H1 (cell line): ENCODE results near the gene PLEKHS1. TPM values are rescaled to one million over a fixed set of nuclear protein-coding genes. Genes with fewer than 3 reads are reported as not detected.

Experiments
- CTCF ChIA-PET: fragments of 300-600 bp; sonication (Branson Sonifier 250); formaldehyde crosslinking; loops from one replicate; lab custom pipeline; 2021; ENCODE audit not compliant: partially characterized antibody; lab: Charles Lee
- POLR2A ChIA-PET: fragments of 300-600 bp; sonication (Branson Sonifier 250); formaldehyde crosslinking; loops from one replicate; lab custom pipeline; 2021; ENCODE audit warnings: inconsistent platforms; ENCODE audit not compliant: partially characterized antibody; lab: Charles Lee
- DNase-seq, 2 experiments: peaks; one replicate each; pipeline versions ENCODE4 v3.0.0 to v3.0.0-alpha.2; 2010 to 2022; ENCODE audit warnings: low spot score in 2 of 2, low read depth in 1 of 2, mixed read lengths in 1 of 2
- FAIRE-seq: peaks from 2 replicates; lab custom pipeline; 2011; peaks lifted over from hg19 to GRCh38; lab: Jason Lieb, UNC
- H2AFZ ChIP-seq: 2 replicates; pipeline ENCODE4 v1.8.1; 2012; ENCODE audit warnings: low read length, inconsistent platforms
- H2AK5ac ChIP-seq: 2 replicates; pipeline ENCODE4 v1.6.1; 2013; ENCODE audit warnings: low read depth, low read length
- H2BK120ac ChIP-seq: replicated peaks from 2 replicates; pipeline ENCODE3; 2013; ENCODE audit warnings: low read depth, low read length, inconsistent platforms
- H2BK12ac ChIP-seq: 2 replicates; pipeline ENCODE4 v1.6.1; 2013; ENCODE audit warnings: low read depth, low read length
- H2BK15ac ChIP-seq: 2 replicates; pipeline ENCODE4 v1.6.1; 2013; ENCODE audit warnings: low read length
- H2BK20ac ChIP-seq: 2 replicates; pipeline ENCODE4 v1.6.1; 2013; ENCODE audit warnings: low read length
- H2BK5ac ChIP-seq: 2 replicates; pipeline ENCODE4 v1.6.1; 2013; ENCODE audit warnings: low read depth, low read length
- H3K14ac ChIP-seq: 2 replicates; pipeline ENCODE4 v1.6.1; 2013; ENCODE audit warnings: inconsistent platforms; ENCODE audit not compliant: insufficient read length
- H3K18ac ChIP-seq: 2 replicates; pipeline ENCODE4 v1.6.1; 2013; ENCODE audit warnings: low read length; ENCODE audit errors: extremely low read depth
- H3K23ac ChIP-seq: 2 replicates; pipeline ENCODE4 v1.6.1; 2013; ENCODE audit warnings: inconsistent platforms; ENCODE audit not compliant: insufficient read length
- H3K23me2 ChIP-seq: 2 replicates; pipeline ENCODE4 v1.6.1; 2013; ENCODE audit warnings: low read depth, low read length
- H3K27ac ChIP-seq: 2 replicates; pipeline ENCODE4 v1.6.1; 2011; ENCODE audit warnings: low read depth, low read length, inconsistent platforms
- H3K27me3 ChIP-seq, 4 experiments: replicated peaks in 1 of 4; 1 replicate in 1 of 4; 2 replicates in 3 of 4; pipeline versions ENCODE4 v1.6.1 to v1.8.1; 2011 to 2013; ENCODE audit warnings: low read length in 3 of 4, mild to moderate bottlenecking in 3 of 4, inconsistent platforms in 2 of 4, mixed read lengths in 2 of 4, moderate library complexity in 1 of 4; ENCODE audit not compliant: control insufficient read depth in 3 of 4, insufficient read depth in 3 of 4; ENCODE audit errors: extremely low read depth in 1 of 4
- H3K36me3 ChIP-seq, 4 experiments: 2 replicates each; pipeline versions ENCODE4 v1.6.1 to v1.8.1; 2011 to 2013; ENCODE audit warnings: mild to moderate bottlenecking in 4 of 4, low read length in 3 of 4, moderate library complexity in 2 of 4, control low read depth in 1 of 4, inconsistent platforms in 1 of 4; ENCODE audit not compliant: insufficient read depth in 4 of 4, control insufficient read depth in 2 of 4
- H3K4ac ChIP-seq: replicated peaks from 2 replicates; pipeline ENCODE3; 2013; ENCODE audit warnings: low read length, low read depth, mixed read lengths, inconsistent platforms; ENCODE audit not compliant: insufficient read length
- H3K4me1 ChIP-seq, 4 experiments: replicated peaks in 1 of 4; 1 replicate in 1 of 4; 2 replicates in 3 of 4; pipeline versions ENCODE4 v1.6.1 to v1.8.1; 2011 to 2013; ENCODE audit warnings: low read length in 3 of 4, inconsistent platforms in 2 of 4, mixed read lengths in 1 of 4; ENCODE audit not compliant: insufficient read depth in 4 of 4, control insufficient read depth in 3 of 4
- H3K4me2 ChIP-seq, 2 experiments: 2 replicates each; pipeline versions ENCODE4 v1.6.1 to v1.8.1; 2011 to 2013; ENCODE audit warnings: low read depth in 2 of 2, low read length in 2 of 2, control low read depth in 1 of 2, inconsistent platforms in 1 of 2, mild to moderate bottlenecking in 1 of 2; ENCODE audit not compliant: insufficient read depth in 1 of 2
- H3K4me3 ChIP-seq, 4 experiments: fragments of 200-600, 300-600 bp in 1 of 4; sonication (generic), shearing (Covaris generic), sonication (Bioruptor Twin) in 1 of 4; 2 replicates each; pipeline versions ENCODE4 v1.5.1 to v1.8.1; 2011 to 2016; ENCODE audit warnings: low read length in 4 of 4, low read depth in 3 of 4, control low read depth in 2 of 4, inconsistent platforms in 2 of 4, mild to moderate bottlenecking in 2 of 4, mixed read lengths in 1 of 4, moderate library complexity in 1 of 4; ENCODE audit not compliant: insufficient read depth in 2 of 4; ENCODE audit errors: extremely low read depth in 1 of 4
- H3K56ac ChIP-seq: replicated peaks from 2 replicates; pipeline ENCODE3; 2013; ENCODE audit warnings: low read depth, mild to moderate bottlenecking, mixed read lengths, low read length, inconsistent platforms; ENCODE audit not compliant: insufficient read length
- H3K79me1 ChIP-seq: 2 replicates; pipeline ENCODE4 v1.6.1; 2013; ENCODE audit warnings: low read depth, low read length, control low read depth
- H3K79me2 ChIP-seq, 2 experiments: 2 replicates each; pipeline versions ENCODE4 v1.6.1 to v1.8.1; 2012 to 2013; ENCODE audit warnings: low read length in 2 of 2, mild to moderate bottlenecking in 2 of 2, inconsistent platforms in 1 of 2; ENCODE audit not compliant: insufficient read depth in 2 of 2, control insufficient read depth in 1 of 2
- H3K9ac ChIP-seq, 4 experiments: replicated peaks in 1 of 4; 1 replicate in 1 of 4; 2 replicates in 3 of 4; pipeline versions ENCODE4 v1.6.1 to v1.8.1; 2011 to 2013; ENCODE audit warnings: low read depth in 3 of 4, low read length in 3 of 4, control low read depth in 2 of 4, mild to moderate bottlenecking in 2 of 4, moderate library complexity in 2 of 4, inconsistent platforms in 1 of 4; ENCODE audit errors: extremely low read depth in 1 of 4
- H3K9me3 ChIP-seq, 2 experiments: 2 replicates each; pipeline versions ENCODE4 v1.6.1 to v1.8.1; 2012 to 2013; ENCODE audit warnings: mild to moderate bottlenecking in 2 of 2, moderate library complexity in 2 of 2, control low read depth in 1 of 2, inconsistent platforms in 1 of 2, low read depth in 1 of 2, low read length in 1 of 2, mixed read lengths in 1 of 2; ENCODE audit not compliant: insufficient read depth in 2 of 2
- H4K20me1 ChIP-seq, 2 experiments: replicated peaks in 1 of 2; 2 replicates each; pipeline versions ENCODE3 to v1.8.1; 2011 to 2013; ENCODE audit warnings: inconsistent platforms in 2 of 2, low read length in 2 of 2, mild to moderate bottlenecking in 1 of 2; ENCODE audit not compliant: insufficient read depth in 2 of 2, control insufficient read depth in 1 of 2
- H4K5ac ChIP-seq: 2 replicates; pipeline ENCODE4 v1.6.1; 2013; ENCODE audit warnings: low read length, low read depth, mixed read lengths, inconsistent platforms; ENCODE audit not compliant: insufficient read length
- H4K8ac ChIP-seq: 2 replicates; pipeline ENCODE4 v1.8.0; 2013; ENCODE audit warnings: mild to moderate bottlenecking, moderate library complexity, low read length, inconsistent platforms; ENCODE audit not compliant: insufficient read depth; ENCODE audit errors: extremely low read depth
- H4K91ac ChIP-seq: replicated peaks from 2 replicates; pipeline ENCODE3; 2013; ENCODE audit warnings: low read length, mixed read lengths, inconsistent platforms; ENCODE audit not compliant: insufficient read length
- ASH2L ChIP-seq: fragments of 200-600, 300-600 bp; sonication (generic); IDR thresholded peaks from one replicate; pipeline ENCODE4 v1.7.1; 2017; ENCODE audit warnings: low read length
- BRCA1 ChIP-seq: IDR thresholded peaks from 2 replicates; pipeline ENCODE4 v1.6.1; 2012; ENCODE audit warnings: low read depth, low read length, improper control_type of control experiment
- CBX8 ChIP-seq: fragments of 300-800, 300-1000 bp; sonication (generic); IDR thresholded peaks from 2 replicates; pipeline ENCODE4 v1.7.1; 2016; ENCODE audit warnings: low read depth, low read length, borderline replicate concordance
- CEBPB ChIP-seq: IDR thresholded peaks from 2 replicates; pipeline ENCODE4 v1.6.1; 2012; ENCODE audit warnings: low read depth, low read length
- CTBP2 ChIP-seq: IDR thresholded peaks from 2 replicates; pipeline ENCODE4 v1.7.0; 2011; ENCODE audit warnings: borderline replicate concordance, mild to moderate bottlenecking, moderate library complexity, mixed read lengths, low read length; ENCODE audit not compliant: insufficient read depth, insufficient read length
- EGR1 ChIP-seq: IDR thresholded peaks from 2 replicates; pipeline ENCODE4 v1.6.1; 2011; ENCODE audit warnings: low read depth, low read length, borderline replicate concordance
- HDAC6 ChIP-seq: IDR thresholded peaks from one replicate; pipeline ENCODE4 v1.7.1; 2012; ENCODE audit warnings: low read depth, mild to moderate bottlenecking, inconsistent platforms, low read length, moderate library complexity
- JUN ChIP-seq: IDR thresholded peaks from 2 replicates; pipeline ENCODE4 v1.6.1; 2011; ENCODE audit warnings: low read depth, mild to moderate bottlenecking, improper control_type of control experiment, low read length
- KDM4A ChIP-seq: IDR thresholded peaks from one replicate; pipeline ENCODE4 v1.7.1; 2012; ENCODE audit warnings: low read depth, mild to moderate bottlenecking, moderate library complexity, low read length, inconsistent platforms; ENCODE audit not compliant: severe bottlenecking
- MAFK ChIP-seq: IDR thresholded peaks from 2 replicates; pipeline ENCODE4 v1.6.1; 2012; ENCODE audit warnings: low read depth, mild to moderate bottlenecking, improper control_type of control experiment, low read length
- NANOG ChIP-seq: IDR thresholded peaks from 2 replicates; pipeline ENCODE4 v1.6.1; 2011; ENCODE audit warnings: low read length, low read depth, mild to moderate bottlenecking, inconsistent platforms; ENCODE audit not compliant: insufficient read depth, poor library complexity, severe bottlenecking
- POLR2AphosphoS5 ChIP-seq: IDR thresholded peaks from 2 replicates; pipeline ENCODE4 v1.6.1; 2011; ENCODE audit warnings: low read depth, low read length
- SAP30 ChIP-seq: fragments of 300-600 bp; sonication (generic); IDR thresholded peaks from 2 replicates; pipeline ENCODE4 v1.7.1; 2012; ENCODE audit warnings: low read length, moderate library complexity, mild to moderate bottlenecking, inconsistent platforms; ENCODE audit not compliant: insufficient read depth, insufficient replicate concordance
- WGBS, 2 experiments: shearing (Covaris generic) in 1 of 2; methylation state at CpG; one replicate each; pipeline versions ENCODE4 v1.1.6 to v1.1.7; 2013 to 2015; ENCODE audit warnings: low lambda C conversion rate in 2 of 2, mixed read lengths in 2 of 2, inconsistent platforms in 1 of 2, low coverage in 1 of 2, missing lambda C conversion rate in 1 of 2; ENCODE audit not compliant: insufficient replicate concordance in 2 of 2, insufficient coverage in 1 of 2, insufficient read length in 1 of 2; ENCODE audit errors: extremely low coverage in 1 of 2, missing lambda C conversion rate in 1 of 2; 5-methylcytosine and 5-hydroxymethylcytosine counted together
- polyA plus RNA-seq, 7 experiments: library from polyadenylated mRNA; depleted of rRNA in 3 of 7; stranded (reverse) in 5 of 7; unstranded in 2 of 7; fragments of >200 nt in 5 of 7; fragments of 200-250 nt in 2 of 7; gene quantifications; 1 replicate in 5 of 7; 2 replicates in 1 of 7; 4 replicates in 1 of 7; pipeline versions ENCODE4 v1.2.1 to v1.2.3, GENCODE V29; 2011 to 2013; ENCODE audit warnings: missing spikeins in 2 of 7, mixed read lengths in 2 of 7
- total RNA-seq: library from RNA; stranded (reverse); fragmentation: NEBNext Ultra II Directional; extraction: Animal tissue kit (Norgen Biotek cat#: 25700); gene quantifications from 2 replicates; pipeline ENCODE4 v1.2.1, GENCODE V29; 2021
- TF ChIP-seq, protein P1 (sequence below): IDR thresholded peaks from 2 replicates; pipeline ENCODE4 v1.6.1; 2011; ENCODE audit warnings: low read length, improper control_type of control experiment

Gene PLEKHS1
- total and polyA plus RNA-seq, 2 of the 8 experiments (the other 6 are each of a cell fraction or from before 2014, with no cell fraction given), result not detected

GRCh38 chr10:113762083-113762482 lies 10.6 kb downstream of the PLEKHS1 start:
- Histone ChIP-seq H4K5ac (no peak overlapping the region), H2AFZ (no peak overlapping the region), H3K14ac (no peak overlapping the region), H3K9ac (no peak overlapping the region), H3K4me3 (no peak overlapping the region), H3K27me3 (no peaks in the 10 kb centered on the region), H2BK20ac (no peak overlapping the region), H3K4ac (no peak overlapping the region), H2BK5ac (no peak overlapping the region), H3K23me2 (no peaks in the 10 kb centered on the region), H3K18ac (no peak overlapping the region), H3K79me2 (no peaks in the 10 kb centered on the region), H3K9me3 (peaks cover 0 to 6% of the 10 kb centered on the region in 2 experiments; a peak in 1 of 4 replicates), H4K91ac (no peak overlapping the region), H2AK5ac (no peak overlapping the region), H3K4me2 (no peak overlapping the region), H4K8ac (no peak overlapping the region), H2BK12ac (no peak overlapping the region), H3K79me1 (no peaks in the 10 kb centered on the region), H3K23ac (no peak overlapping the region), H3K56ac (no peak overlapping the region), H3K4me1 (no peaks in the 10 kb centered on the region), H4K20me1 (no peaks in the 10 kb centered on the region), H2BK120ac (no peak overlapping the region), H3K27ac (no peak overlapping the region), H2BK15ac (no peak overlapping the region), H3K36me3 (no peaks in the 10 kb centered on the region)
- ChIA-PET CTCF (no interaction called here), POLR2A (no interaction called here)
- WGBS, 2 experiments, result no CpG with 5 or more reads among the region's 1 CpG
- FAIRE-seq, result no peak
- no peak for DNase-seq
- TF ChIP-seq SAP30 (no peak), NANOG (no peak), CEBPB (no peak), KDM4A (no peak), ASH2L (no peak), CTBP2 (no peak), MAFK (no peak), EGR1 (no peak), HDAC6 (no peak), JUN (no peak), BRCA1 (no peak), POLR2AphosphoS5 (no peak), CBX8 (no peak)
- TF ChIP-seq, protein P1, sequence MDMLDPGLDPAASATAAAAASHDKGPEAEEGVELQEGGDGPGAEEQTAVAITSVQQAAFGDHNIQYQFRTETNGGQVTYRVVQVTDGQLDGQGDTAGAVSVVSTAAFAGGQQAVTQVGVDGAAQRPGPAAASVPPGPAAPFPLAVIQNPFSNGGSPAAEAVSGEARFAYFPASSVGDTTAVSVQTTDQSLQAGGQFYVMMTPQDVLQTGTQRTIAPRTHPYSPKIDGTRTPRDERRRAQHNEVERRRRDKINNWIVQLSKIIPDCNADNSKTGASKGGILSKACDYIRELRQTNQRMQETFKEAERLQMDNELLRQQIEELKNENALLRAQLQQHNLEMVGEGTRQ, result no peak
